ENCODE data around the gene DPP6.

The DPP6 gene

GRCh38 chr7:154200241-154200640 lies 148.0 kb downstream of the DPP6 start:
- Mint-ChIP-seq H3K4me3 (no peak overlapping the region), H3K4me1 (no peaks in the 10 kb centered on the region), H3K36me3 (ENCODE audit: low read depth) (no peaks in the 10 kb centered on the region), H3K27me3 (no peaks in the 10 kb centered on the region), H3K9me3 (peaks cover 4% of the 10 kb centered on the region), H3K27ac (no peak overlapping the region)
- ATAC-seq = no peak
- DNase-seq = no peak

- ATAC-seq (no peak), DNase-seq (no peak)
- Mint-ChIP-seq H3K9me3 (peaks cover 4% of the 10 kb centered on the region), H3K4me3 (no peak overlapping the region), H3K27me3 (no peaks in the 10 kb centered on the region), H3K36me3 (ENCODE audit: low read depth) (no peaks in the 10 kb centered on the region), H3K4me1 (no peaks in the 10 kb centered on the region), H3K27ac (no peak overlapping the region)
These were observed 149.8 kb downstream of the DPP6 start for GRCh38 chr7:154202002-154202401.

GRCh38 chr7:154204046-154204445 lies 151.8 kb downstream of the DPP6 start:
- DNase-seq (no peak), ATAC-seq (no peak)
- H3K4me3 Mint-ChIP-seq = no peak overlapping the region
- no peaks in the 10 kb centered on the region for H3K36me3 Mint-ChIP-seq (ENCODE audit: low read depth)
- no peaks in the 10 kb centered on the region for H3K4me1 Mint-ChIP-seq
- peaks cover 4% of the 10 kb centered on the region for H3K9me3 Mint-ChIP-seq
- no peak overlapping the region for H3K27ac Mint-ChIP-seq
- H3K27me3 Mint-ChIP-seq = no peaks in the 10 kb centered on the region

GRCh38 chr7:154212861-154213260 lies 160.7 kb downstream of the DPP6 start:
- Mint-ChIP-seq H3K36me3 (ENCODE audit: low read depth) (no peaks in the 10 kb centered on the region), H3K27me3 (no peaks in the 10 kb centered on the region), H3K27ac (no peak overlapping the region), H3K4me1 (no peaks in the 10 kb centered on the region), H3K9me3 (no peaks in the 10 kb centered on the region), H3K4me3 (no peak overlapping the region)
- ATAC-seq (no peak), DNase-seq (no peak)

GRCh38 chr7:154217688-154218340 lies 165.6 kb downstream of the DPP6 start:
- no peak overlapping the region for H3K4me3 Mint-ChIP-seq
- DNase-seq (no peak), ATAC-seq (no peak)
- no peak overlapping the region for H3K27ac Mint-ChIP-seq
- no peaks in the 10 kb centered on the region for H3K27me3 Mint-ChIP-seq
- H3K9me3 Mint-ChIP-seq = peaks cover 6% of the 10 kb centered on the region
- no peaks in the 10 kb centered on the region for H3K4me1 Mint-ChIP-seq
- no peaks in the 10 kb centered on the region for H3K36me3 Mint-ChIP-seq (ENCODE audit: low read depth)

- Mint-ChIP-seq H3K9me3 (peaks cover 12% of the 10 kb centered on the region), H3K27ac (no peak overlapping the region), H3K36me3 (ENCODE audit: low read depth) (no peaks in the 10 kb centered on the region), H3K27me3 (no peaks in the 10 kb centered on the region), H3K4me1 (no peaks in the 10 kb centered on the region), H3K4me3 (no peak overlapping the region)
- DNase-seq (no peak), ATAC-seq (no peak)
These were observed 179.5 kb downstream of the DPP6 start for GRCh38 chr7:154231732-154232131.

GRCh38 chr7:154232700-154233099 lies 180.5 kb downstream of the DPP6 start:
- DNase-seq (no peak), ATAC-seq (no peak)
- Mint-ChIP-seq H3K4me3 (no peak overlapping the region), H3K9me3 (peaks cover 12% of the 10 kb centered on the region), H3K36me3 (ENCODE audit: low read depth) (no peaks in the 10 kb centered on the region), H3K27me3 (no peaks in the 10 kb centered on the region), H3K27ac (no peak overlapping the region), H3K4me1 (no peaks in the 10 kb centered on the region)

GRCh38 chr7:154241988-154242387 lies 189.8 kb downstream of the DPP6 start:
- H3K4me1 Mint-ChIP-seq = no peaks in the 10 kb centered on the region
- H3K4me3 Mint-ChIP-seq = no peak overlapping the region
- ATAC-seq (no peak), DNase-seq (no peak)
- H3K27ac Mint-ChIP-seq = no peak overlapping the region
- no peaks in the 10 kb centered on the region for H3K36me3 Mint-ChIP-seq (ENCODE audit: low read depth)
- H3K27me3 Mint-ChIP-seq = no peaks in the 10 kb centered on the region
- H3K9me3 Mint-ChIP-seq = peaks cover 22% of the 10 kb centered on the region

- peaks cover 22% of the 10 kb centered on the region for H3K9me3 Mint-ChIP-seq
- no peak for DNase-seq
- H3K27ac Mint-ChIP-seq = no peak overlapping the region
- no peaks in the 10 kb centered on the region for H3K4me1 Mint-ChIP-seq
- ATAC-seq = no peak
- H3K36me3 Mint-ChIP-seq (ENCODE audit: low read depth) = no peaks in the 10 kb centered on the region
- H3K4me3 Mint-ChIP-seq = no peak overlapping the region
- no peaks in the 10 kb centered on the region for H3K27me3 Mint-ChIP-seq
These were observed 190.5 kb downstream of the DPP6 start for GRCh38 chr7:154242709-154243108.

GRCh38 chr7:154252046-154252445 lies 199.8 kb downstream of the DPP6 start:
- H3K36me3 Mint-ChIP-seq (ENCODE audit: low read depth) = no peaks in the 10 kb centered on the region
- H3K27ac Mint-ChIP-seq = no peak overlapping the region
- no peak for ATAC-seq
- no peaks in the 10 kb centered on the region for H3K4me1 Mint-ChIP-seq
- DNase-seq = no peak
- H3K9me3 Mint-ChIP-seq = peaks cover 12% of the 10 kb centered on the region
- no peak overlapping the region for H3K4me3 Mint-ChIP-seq
- H3K27me3 Mint-ChIP-seq = no peaks in the 10 kb centered on the region

GRCh38 chr7:154253810-154254209 lies 201.6 kb downstream of the DPP6 start:
- H3K4me1 Mint-ChIP-seq = no peaks in the 10 kb centered on the region
- no peak overlapping the region for H3K27ac Mint-ChIP-seq
- no peaks in the 10 kb centered on the region for H3K36me3 Mint-ChIP-seq (ENCODE audit: low read depth)
- H3K27me3 Mint-ChIP-seq = no peaks in the 10 kb centered on the region
- peaks cover 12% of the 10 kb centered on the region for H3K9me3 Mint-ChIP-seq
- ATAC-seq (no peak), DNase-seq (no peak)
- H3K4me3 Mint-ChIP-seq = no peak overlapping the region

GRCh38 chr7:154255324-154255723 lies 203.1 kb downstream of the DPP6 start:
- H3K9me3 Mint-ChIP-seq = peaks cover 12% of the 10 kb centered on the region
- no peak overlapping the region for H3K27ac Mint-ChIP-seq
- no peak overlapping the region for H3K4me3 Mint-ChIP-seq
- no peaks in the 10 kb centered on the region for H3K36me3 Mint-ChIP-seq (ENCODE audit: low read depth)
- no peaks in the 10 kb centered on the region for H3K27me3 Mint-ChIP-seq
- DNase-seq (no peak), ATAC-seq (no peak)
- H3K4me1 Mint-ChIP-seq = no peaks in the 10 kb centered on the region

- Mint-ChIP-seq H3K27ac (no peak overlapping the region), H3K27me3 (no peaks in the 10 kb centered on the region), H3K9me3 (peaks cover 11% of the 10 kb centered on the region), H3K36me3 (ENCODE audit: low read depth) (no peaks in the 10 kb centered on the region), H3K4me1 (no peaks in the 10 kb centered on the region), H3K4me3 (no peak overlapping the region)
- DNase-seq (no peak), ATAC-seq (no peak)
These were observed 204.0 kb downstream of the DPP6 start for GRCh38 chr7:154256150-154256549.

GRCh38 chr7:154259396-154259795 lies 207.2 kb downstream of the DPP6 start:
- H3K36me3 Mint-ChIP-seq (ENCODE audit: low read depth) = no peaks in the 10 kb centered on the region
- peaks cover 10% of the 10 kb centered on the region for H3K9me3 Mint-ChIP-seq
- H3K27ac Mint-ChIP-seq = no peak overlapping the region
- ATAC-seq (no peak), DNase-seq (no peak)
- no peaks in the 10 kb centered on the region for H3K27me3 Mint-ChIP-seq
- H3K4me3 Mint-ChIP-seq = no peak overlapping the region
- no peaks in the 10 kb centered on the region for H3K4me1 Mint-ChIP-seq

- DNase-seq (no peak), ATAC-seq (no peak)
- Mint-ChIP-seq H3K27ac (no peak overlapping the region), H3K27me3 (no peaks in the 10 kb centered on the region), H3K4me1 (no peaks in the 10 kb centered on the region), H3K4me3 (no peak overlapping the region), H3K9me3 (peaks cover 15% of the 10 kb centered on the region), H3K36me3 (ENCODE audit: low read depth) (no peaks in the 10 kb centered on the region)
These were observed 235.2 kb downstream of the DPP6 start for GRCh38 chr7:154287356-154287755.

- ATAC-seq = no peak
- H3K27me3 Mint-ChIP-seq = no peaks in the 10 kb centered on the region
- H3K27ac Mint-ChIP-seq = no peak overlapping the region
- no peak for DNase-seq
- H3K4me3 Mint-ChIP-seq = no peak overlapping the region
- H3K4me1 Mint-ChIP-seq = no peaks in the 10 kb centered on the region
- H3K9me3 Mint-ChIP-seq = peaks cover 13% of the 10 kb centered on the region
- H3K36me3 Mint-ChIP-seq (ENCODE audit: low read depth) = no peaks in the 10 kb centered on the region
These were observed 236.9 kb downstream of the DPP6 start for GRCh38 chr7:154289119-154289518.

Measured in activated naive CD8-positive, alpha-beta T cell treated with anti-CD3 and anti-CD28 coated beads, Interleukin-2, amount 50 U/mL, for 24 hours (primary cell).